ENCODE data around the gene ADAMTS2. TPM values are rescaled to one million over a fixed set of nuclear protein-coding genes. Genes with fewer than 3 reads are reported as not detected.
"Not testable (repeated sequence)": the region's sequence is repeated elsewhere in the genome, so short reads cannot be mapped to it uniquely, and the experiment has no call there.

The ADAMTS2 gene
- total RNA-seq, 1 donor from 2014 or later = 6.1 TPM

GRCh38 chr5:179221196-179221876, 123.9 kb downstream of the ADAMTS2 start:
- DNase-seq (ENCODE audit: extremely low read depth, low read depth, low spot score) = no peak

- DNase-seq (ENCODE audit: extremely low read depth, low read depth, low spot score) = no peak
Measured at GRCh38 chr5:179220716-179221115, 124.5 kb downstream of the ADAMTS2 start.

- no peak for DNase-seq (ENCODE audit: extremely low read depth, low read depth, low spot score)
Measured at GRCh38 chr5:179219661-179220620, 125.3 kb downstream of the ADAMTS2 start.

- no peak for DNase-seq (ENCODE audit: extremely low read depth, low read depth, low spot score)
Measured at GRCh38 chr5:179218943-179219330, 126.3 kb downstream of the ADAMTS2 start.

GRCh38 chr5:179217956-179218942, 127.0 kb downstream of the ADAMTS2 start:
- no peak for DNase-seq (ENCODE audit: extremely low read depth, low read depth, low spot score)

- no peak for DNase-seq (ENCODE audit: extremely low read depth, low read depth, low spot score)
Measured at GRCh38 chr5:179217356-179217755, 127.9 kb downstream of the ADAMTS2 start.

- not testable (repeated sequence) for DNase-seq (ENCODE audit: extremely low read depth, low read depth, low spot score)
Measured at GRCh38 chr5:179216381-179216780, 128.9 kb downstream of the ADAMTS2 start.

- DNase-seq (ENCODE audit: extremely low read depth, low read depth, low spot score) = no peak
Measured at GRCh38 chr5:179215576-179215975, 129.7 kb downstream of the ADAMTS2 start.

- no peak for DNase-seq (ENCODE audit: extremely low read depth, low read depth, low spot score)
Measured at GRCh38 chr5:179214678-179215077, 130.6 kb downstream of the ADAMTS2 start.

GRCh38 chr5:179212870-179213269, 132.4 kb downstream of the ADAMTS2 start:
- no peak for DNase-seq (ENCODE audit: extremely low read depth, low read depth, low spot score)

- no peak for DNase-seq (ENCODE audit: extremely low read depth, low read depth, low spot score)
Measured at GRCh38 chr5:179211631-179212030, 133.6 kb downstream of the ADAMTS2 start.

GRCh38 chr5:179211068-179211467, 134.2 kb downstream of the ADAMTS2 start:
- no peak for DNase-seq (ENCODE audit: extremely low read depth, low read depth, low spot score)

GRCh38 chr5:179210478-179210877, 134.8 kb downstream of the ADAMTS2 start:
- DNase-seq (ENCODE audit: extremely low read depth, low read depth, low spot score) = no peak

- DNase-seq (ENCODE audit: extremely low read depth, low read depth, low spot score) = no peak
Measured at GRCh38 chr5:179209359-179210150, 135.7 kb downstream of the ADAMTS2 start.

GRCh38 chr5:179208706-179209358, 136.4 kb downstream of the ADAMTS2 start:
- DNase-seq (ENCODE audit: extremely low read depth, low read depth, low spot score) = no peak

- no peak for DNase-seq (ENCODE audit: extremely low read depth, low read depth, low spot score)
Measured at GRCh38 chr5:179207920-179208705, 137.1 kb downstream of the ADAMTS2 start.

GRCh38 chr5:179207470-179207869, 137.8 kb downstream of the ADAMTS2 start:
- DNase-seq (ENCODE audit: extremely low read depth, low read depth, low spot score) = no peak

GRCh38 chr5:179206366-179206765, 138.9 kb downstream of the ADAMTS2 start:
- no peak for DNase-seq (ENCODE audit: extremely low read depth, low read depth, low spot score)

GRCh38 chr5:179205277-179205676, 140.0 kb downstream of the ADAMTS2 start:
- no peak for DNase-seq (ENCODE audit: extremely low read depth, low read depth, low spot score)
